AG09319 (cell line): ENCODE data around the gene CCDC201.

Source experiments
- DNase-seq: peaks from one replicate; pipeline ENCODE4 v3.0.0-alpha.2; 2010; ENCODE audit warnings: low read depth; ENCODE audit errors: extremely low read depth
- CTCF ChIP-seq: IDR thresholded peaks from 2 replicates; pipeline ENCODE4 v1.5.1; 2011; ENCODE audit warnings: low read depth, mild to moderate bottlenecking, inconsistent platforms, low read length, moderate library complexity

The CCDC201 gene

GRCh38 chr7:45888993-45889366 lies 16.1 kb upstream of the CCDC201 start:
- no peak for DNase-seq
- TF ChIP-seq CTCF: no peak

DNA sequence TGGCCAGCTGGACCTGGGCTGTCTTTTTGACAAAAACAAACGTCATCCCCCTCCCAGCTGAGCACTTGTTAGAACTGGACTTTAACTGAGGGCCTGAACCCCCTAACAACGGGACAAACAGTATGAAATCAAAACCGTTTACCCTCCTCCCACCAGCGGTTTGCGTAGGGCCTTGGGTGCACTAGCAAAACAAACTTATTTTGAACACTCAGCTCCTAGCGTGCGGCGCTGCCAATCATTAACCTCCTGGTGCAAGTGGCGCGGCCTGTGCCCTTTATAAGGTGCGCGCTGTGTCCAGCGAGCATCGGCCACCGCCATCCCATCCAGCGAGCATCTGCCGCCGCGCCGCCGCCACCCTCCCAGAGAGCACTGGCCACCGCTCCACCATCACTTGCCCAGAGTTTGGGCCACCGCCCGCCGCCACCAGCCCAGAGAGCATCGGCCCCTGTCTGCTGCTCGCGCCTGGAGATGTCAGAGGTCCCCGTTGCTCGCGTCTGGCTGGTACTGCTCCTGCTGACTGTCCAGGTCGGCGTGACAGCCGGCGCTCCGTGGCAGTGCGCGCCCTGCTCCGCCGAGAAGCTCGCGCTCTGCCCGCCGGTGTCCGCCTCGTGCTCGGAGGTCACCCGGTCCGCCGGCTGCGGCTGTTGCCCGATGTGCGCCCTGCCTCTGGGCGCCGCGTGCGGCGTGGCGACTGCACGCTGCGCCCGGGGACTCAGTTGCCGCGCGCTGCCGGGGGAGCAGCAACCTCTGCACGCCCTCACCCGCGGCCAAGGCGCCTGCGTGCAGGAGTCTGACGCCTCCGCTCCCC lies 15.5 kb upstream of the CCDC201 start, which contains the start of gene IGFBP1:
Gene IGFBP1, plus strand, starts transcription at position 304 of the 808 bp plus-strand sequence. Its CDS starts 165 bp downstream, at position 469.
- DNase-seq: no peak
- TF ChIP-seq CTCF: no peak

DNA sequence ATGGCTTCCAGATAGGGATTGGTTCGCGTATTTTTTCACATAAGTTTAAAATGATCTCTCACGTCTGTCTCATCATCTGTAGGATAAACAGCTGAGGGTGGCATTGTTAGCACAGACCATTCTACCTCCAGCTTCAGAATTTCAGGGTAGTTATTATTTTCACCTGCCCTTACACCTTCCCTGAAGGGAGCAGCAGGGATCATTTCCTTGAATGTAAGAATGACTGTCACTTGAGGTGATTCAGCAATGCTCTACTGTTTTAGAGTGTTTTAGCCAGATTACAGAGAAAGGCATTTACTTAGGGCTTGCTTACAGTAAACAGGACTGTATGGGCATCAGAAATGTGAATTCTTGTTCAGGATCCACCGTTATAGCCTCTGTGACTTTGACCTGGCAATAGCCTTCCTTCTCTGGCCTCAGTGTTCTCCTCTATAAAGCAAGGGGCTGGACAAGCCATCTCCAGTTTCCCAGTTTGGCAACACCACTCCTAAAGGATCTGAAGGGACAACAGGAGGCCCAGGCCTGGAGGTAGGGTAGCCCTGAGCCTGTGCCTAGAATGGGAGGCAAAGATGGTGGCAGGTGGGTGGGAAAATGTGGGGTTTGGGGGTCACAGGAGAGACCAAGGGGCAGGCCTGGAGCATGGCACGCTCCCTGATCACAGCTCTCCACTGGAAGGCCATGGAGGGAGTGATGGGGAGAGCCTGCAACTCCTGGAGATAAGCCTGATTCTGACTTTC lies 14.2 kb upstream of the CCDC201 start:
- DNase-seq: no peak
- no peak for TF ChIP-seq CTCF

DNA sequence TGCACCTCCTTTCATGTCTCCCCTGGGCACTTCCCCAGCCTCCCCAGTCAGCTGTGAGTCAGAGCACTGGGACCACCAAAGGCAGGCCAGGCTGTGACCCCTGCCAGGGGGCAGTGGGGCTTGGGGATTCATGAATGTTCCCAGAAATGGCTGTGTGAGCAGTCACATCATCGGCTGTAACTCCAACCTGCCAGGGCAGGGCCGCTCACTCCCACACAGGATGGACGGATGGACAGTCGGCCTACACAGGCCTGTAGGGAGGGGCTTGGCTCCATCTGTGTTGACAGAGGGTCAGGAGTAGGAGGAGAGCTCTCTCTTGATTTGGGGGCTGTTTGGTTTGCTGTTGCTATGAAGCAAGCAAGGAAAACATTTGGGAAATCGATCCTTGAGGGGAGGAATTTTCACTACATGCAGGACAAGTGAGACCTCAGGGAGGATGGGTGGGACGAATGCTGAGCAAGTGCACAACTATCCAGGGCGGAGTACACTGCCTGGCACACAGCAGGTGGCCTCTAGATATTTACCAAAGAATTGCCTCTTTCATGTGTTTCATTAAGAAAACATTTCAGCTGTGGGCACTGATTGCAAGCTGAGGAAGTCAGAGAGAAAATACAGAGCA lies 12.5 kb upstream of the CCDC201 start:
- no peak for DNase-seq
- TF ChIP-seq CTCF: no peak

DNA sequence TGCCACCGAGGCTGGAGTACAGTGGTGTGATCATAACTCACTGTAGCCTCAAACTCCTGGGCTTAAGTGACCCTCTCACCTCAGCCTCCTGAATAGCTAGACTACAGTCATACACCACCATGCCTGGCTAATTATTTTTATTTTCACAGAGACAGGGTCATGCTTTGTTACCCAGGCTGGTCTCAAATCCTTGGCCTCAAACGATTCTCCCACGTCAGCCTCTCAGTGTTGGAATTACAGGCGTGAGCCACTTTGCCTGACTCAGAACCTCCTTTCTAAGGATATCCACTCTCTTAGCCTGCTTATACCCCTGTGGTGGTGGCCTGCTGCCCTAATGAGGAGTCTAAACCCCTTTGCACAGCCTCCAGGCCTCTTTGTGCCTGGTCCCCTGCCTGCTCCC lies 11.3 kb upstream of the CCDC201 start:
- no peak for TF ChIP-seq CTCF
- no peak for DNase-seq

DNA sequence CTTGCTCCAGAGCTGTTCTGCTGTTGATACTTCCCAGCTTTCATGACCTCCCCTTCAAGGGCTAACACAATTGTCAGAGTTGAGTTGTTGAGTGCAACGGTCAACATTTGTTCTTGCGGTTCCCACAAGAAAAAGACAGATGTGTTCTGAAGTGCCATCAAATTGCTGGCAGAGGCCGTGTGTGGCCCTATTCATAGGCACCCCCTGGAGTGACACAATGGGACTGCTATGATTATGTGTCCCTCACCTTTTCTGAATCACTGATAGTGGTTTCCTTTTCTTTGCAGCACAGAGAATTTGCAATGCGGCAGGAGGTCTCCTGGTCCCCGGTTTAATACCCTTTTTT lies 9.6 kb upstream of the CCDC201 start:
- TF ChIP-seq CTCF: no peak
- no peak for DNase-seq

DNA sequence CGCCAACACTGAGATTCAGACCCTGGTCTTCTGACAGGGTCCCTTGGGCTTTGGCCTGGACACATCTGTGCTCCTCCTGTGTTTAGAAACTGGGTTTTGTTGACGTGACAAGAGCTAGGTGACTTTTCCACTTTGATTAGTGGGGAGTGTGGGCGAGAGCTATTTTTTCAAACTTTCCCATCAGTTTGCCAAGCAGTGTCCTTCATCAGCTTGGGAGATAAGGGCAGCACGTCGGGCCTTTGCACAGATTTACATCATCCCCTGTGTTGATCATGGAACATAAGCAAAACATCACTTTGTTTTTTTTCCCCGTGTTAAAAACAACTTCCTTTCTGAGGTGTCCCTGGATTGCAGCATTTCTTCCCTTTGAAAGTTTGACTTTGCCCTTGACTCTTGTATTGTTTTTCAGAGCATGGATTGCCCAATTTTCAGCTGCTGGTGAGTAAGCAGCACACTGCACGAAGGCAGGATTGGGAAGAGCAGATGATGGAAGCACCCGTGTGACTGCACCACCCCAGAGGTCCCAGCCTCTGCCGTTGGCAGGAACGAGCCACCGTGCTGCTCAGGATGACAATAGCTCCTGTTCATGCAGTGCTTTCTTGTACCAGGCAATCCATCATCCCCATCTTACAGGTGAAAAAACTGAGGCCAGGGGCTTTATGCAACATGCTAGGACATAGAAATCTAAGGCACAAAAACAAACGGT lies 9.0 kb upstream of the CCDC201 start:
- TF ChIP-seq CTCF: no peak
- DNase-seq: peak; percentile 77
